ENCODE measurements around the gene PXMP2. TPM values are rescaled to one million over a fixed set of nuclear protein-coding genes. Genes with fewer than 3 reads are reported as not detected.

Gene PXMP2
- total RNA-seq, 1 experiment from 2014 or later, result 160 TPM

- DNase-seq (ENCODE audit: low read depth), result no peak
- in situ Hi-C loops (cut with HindIII; ENCODE audit: low pct_unique_long_range_greater_than_20kb, low sequenced_read_pairs), result no loop called here
Measured at GRCh38 chr12:132658149-132658894, 29.1 kb upstream of the PXMP2 start.

DNA sequence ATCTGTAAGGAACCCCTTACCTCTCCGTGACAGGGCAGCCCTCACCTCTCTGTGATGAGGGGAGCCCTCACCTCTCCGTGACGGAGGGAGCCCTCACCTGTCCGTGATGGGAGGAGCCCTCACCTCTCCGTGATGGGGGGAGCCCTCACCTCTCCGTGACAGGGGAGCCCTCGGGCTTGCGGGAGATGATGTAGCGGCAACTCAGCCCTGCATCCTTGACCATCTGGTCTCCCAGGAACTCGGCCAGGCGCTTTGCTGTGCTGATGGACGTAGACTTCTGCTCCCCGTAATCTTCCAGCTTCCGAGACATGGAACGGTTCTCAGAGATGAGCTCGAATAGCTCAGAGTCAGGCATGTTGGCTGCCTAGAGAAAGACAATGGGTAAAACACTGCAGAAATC is 28.2 kb upstream of the PXMP2 start:
- no peak for DNase-seq (ENCODE audit: low read depth)
- in situ Hi-C loops (cut with HindIII; ENCODE audit: low pct_unique_long_range_greater_than_20kb, low sequenced_read_pairs), result no loop called here

GRCh38 chr12:132660052-132660451 is 27.3 kb upstream of the PXMP2 start:
- no peak for DNase-seq (ENCODE audit: low read depth)
- in situ Hi-C loops (cut with HindIII; ENCODE audit: low pct_unique_long_range_greater_than_20kb, low sequenced_read_pairs), result no loop called here

GRCh38 chr12:132660996-132661395 is 26.4 kb upstream of the PXMP2 start:
- in situ Hi-C loops (cut with HindIII; ENCODE audit: low pct_unique_long_range_greater_than_20kb, low sequenced_read_pairs), result no loop called here
- no peak for DNase-seq (ENCODE audit: low read depth)

GRCh38 chr12:132661972-132662371 is 25.4 kb upstream of the PXMP2 start:
- DNase-seq (ENCODE audit: low read depth), result no peak
- in situ Hi-C loops (cut with HindIII; ENCODE audit: low pct_unique_long_range_greater_than_20kb, low sequenced_read_pairs), result no loop called here

DNA sequence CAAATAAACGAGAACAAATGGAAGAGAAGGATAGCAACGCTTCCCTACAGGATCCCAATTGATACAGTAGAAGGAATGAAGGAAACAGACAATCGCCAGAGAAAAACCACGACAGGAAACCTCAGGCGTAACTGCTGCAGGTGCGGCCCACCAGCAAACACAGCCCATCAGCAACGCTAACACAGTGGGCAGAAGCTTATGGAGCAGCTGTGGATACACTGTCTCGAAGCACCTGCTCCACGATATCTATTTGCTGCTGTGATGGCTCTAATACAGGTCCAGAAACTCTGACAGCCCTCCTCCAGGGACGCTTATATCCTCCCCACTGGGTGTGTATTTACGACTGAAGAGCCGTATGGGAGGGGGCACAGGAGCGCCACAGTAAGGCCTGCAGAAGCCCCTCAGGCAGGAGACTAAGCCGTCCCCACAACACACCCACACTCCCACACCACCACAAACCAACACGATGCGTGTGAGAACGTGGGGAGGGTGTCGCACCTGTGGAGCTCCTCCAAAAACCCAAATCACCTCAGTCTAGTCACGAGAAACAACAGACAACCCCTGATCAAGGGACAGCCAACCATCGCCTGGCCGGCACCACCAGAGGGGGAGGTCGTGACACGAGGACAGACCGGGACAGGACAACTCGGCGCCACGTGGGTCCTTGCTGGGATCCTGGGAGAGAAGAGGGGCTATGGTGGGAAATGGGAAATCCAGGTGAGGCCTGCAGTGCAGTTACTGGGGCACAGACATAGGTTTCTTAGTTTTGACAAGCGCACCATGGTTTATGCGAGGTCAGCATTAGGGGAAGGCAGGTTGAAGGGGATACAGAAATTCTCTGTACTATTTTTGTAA is 24.3 kb upstream of the PXMP2 start:
- in situ Hi-C loops (cut with HindIII; ENCODE audit: low pct_unique_long_range_greater_than_20kb, low sequenced_read_pairs), result no loop called here
- no peak for DNase-seq (ENCODE audit: low read depth)

DNA sequence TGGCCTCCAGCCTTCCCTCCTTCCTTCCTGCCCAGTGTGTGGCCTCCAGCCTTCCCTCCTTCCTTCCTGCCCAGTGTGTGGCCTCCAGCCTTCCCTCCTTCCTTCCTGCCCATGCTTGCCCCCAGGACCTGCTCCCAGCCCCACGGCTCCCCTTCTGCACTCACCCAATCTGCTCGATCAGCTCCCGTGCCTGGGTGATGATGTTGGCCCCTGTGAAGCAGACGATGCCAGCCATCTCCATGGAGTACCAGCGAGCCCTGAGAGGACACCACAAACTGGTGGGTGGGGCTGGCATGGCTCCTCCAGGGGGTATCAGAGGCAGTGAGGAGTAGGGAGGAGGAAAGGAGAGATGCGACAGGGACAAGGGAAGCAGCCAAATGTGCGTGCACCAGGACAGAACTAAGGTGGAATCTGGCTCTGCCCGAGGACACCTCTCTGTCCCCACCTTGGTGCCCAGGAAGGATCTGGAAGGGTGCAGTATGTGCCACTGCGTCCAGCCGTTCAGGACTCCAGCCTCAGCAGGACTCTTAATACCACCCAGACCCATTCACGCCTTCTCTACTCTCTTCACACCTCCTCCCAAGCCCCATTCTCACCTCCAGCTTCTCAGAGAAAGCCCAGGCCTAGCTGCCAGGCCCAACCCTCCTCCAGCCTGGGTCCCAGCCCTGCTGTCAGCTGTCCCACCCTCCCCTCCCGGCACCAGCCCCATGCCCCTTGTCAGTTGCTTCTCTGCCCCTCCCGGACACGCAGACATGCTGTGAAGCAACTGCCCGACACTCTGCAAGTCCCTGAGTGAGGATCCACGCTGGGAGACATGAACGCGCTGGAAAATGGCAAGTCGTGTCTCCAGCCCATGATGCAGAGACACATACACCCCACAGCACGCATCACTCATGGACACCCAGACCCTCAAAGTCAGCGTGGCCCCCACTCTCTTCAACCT is 22.9 kb upstream of the PXMP2 start:
- in situ Hi-C loops (cut with HindIII; ENCODE audit: low pct_unique_long_range_greater_than_20kb, low sequenced_read_pairs), result no loop called here
- no peak for DNase-seq (ENCODE audit: low read depth)

- no peak for DNase-seq (ENCODE audit: low read depth)
- in situ Hi-C loops (cut with HindIII; ENCODE audit: low pct_unique_long_range_greater_than_20kb, low sequenced_read_pairs), result no loop called here
Measured at GRCh38 chr12:132665149-132665491, 22.3 kb upstream of the PXMP2 start.

GRCh38 chr12:132665794-132666193 is 21.6 kb upstream of the PXMP2 start:
- in situ Hi-C loops (cut with HindIII; ENCODE audit: low pct_unique_long_range_greater_than_20kb, low sequenced_read_pairs), result no loop called here
- no peak for DNase-seq (ENCODE audit: low read depth)

- DNase-seq (ENCODE audit: low read depth), result no peak
- in situ Hi-C loops (cut with HindIII; ENCODE audit: low pct_unique_long_range_greater_than_20kb, low sequenced_read_pairs), result no loop called here
Measured at GRCh38 chr12:132668191-132669088, 18.9 kb upstream of the PXMP2 start.

DNA sequence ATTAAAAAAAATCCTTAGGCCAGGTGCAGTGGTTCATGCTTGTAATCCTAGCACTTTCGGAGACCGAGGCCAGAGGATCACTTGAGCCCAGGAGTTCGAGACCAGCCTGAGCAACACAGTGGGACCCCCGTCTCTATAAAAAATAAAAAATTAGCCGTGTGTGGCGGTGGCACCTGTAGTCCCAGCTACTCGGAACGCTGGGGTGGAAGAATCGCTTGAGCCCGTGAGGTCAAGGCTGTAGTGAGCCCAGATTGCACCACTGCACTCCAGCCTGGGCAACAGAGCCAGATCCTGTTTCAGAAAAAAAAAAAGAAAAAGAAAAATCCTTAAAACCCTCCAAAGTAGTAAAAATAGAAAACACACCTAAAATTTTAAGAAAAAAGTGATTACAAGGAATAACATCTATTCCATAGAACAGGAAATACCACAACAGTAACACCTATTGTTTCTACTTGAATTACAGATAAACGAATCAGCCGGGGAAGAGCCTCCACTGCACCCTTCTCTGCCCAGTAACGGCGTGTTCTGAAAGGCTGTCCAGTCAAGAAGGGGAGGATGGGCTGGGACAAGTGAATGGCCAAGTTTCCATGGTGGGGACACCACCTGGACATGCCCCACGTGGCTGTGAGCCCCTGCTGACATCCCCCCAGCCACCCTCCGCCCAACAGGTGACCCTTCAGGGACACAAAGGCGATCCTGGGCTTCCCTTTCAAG is 18.1 kb upstream of the PXMP2 start:
- in situ Hi-C loops (cut with HindIII; ENCODE audit: low pct_unique_long_range_greater_than_20kb, low sequenced_read_pairs), result no loop called here
- no peak for DNase-seq (ENCODE audit: low read depth)

DNA sequence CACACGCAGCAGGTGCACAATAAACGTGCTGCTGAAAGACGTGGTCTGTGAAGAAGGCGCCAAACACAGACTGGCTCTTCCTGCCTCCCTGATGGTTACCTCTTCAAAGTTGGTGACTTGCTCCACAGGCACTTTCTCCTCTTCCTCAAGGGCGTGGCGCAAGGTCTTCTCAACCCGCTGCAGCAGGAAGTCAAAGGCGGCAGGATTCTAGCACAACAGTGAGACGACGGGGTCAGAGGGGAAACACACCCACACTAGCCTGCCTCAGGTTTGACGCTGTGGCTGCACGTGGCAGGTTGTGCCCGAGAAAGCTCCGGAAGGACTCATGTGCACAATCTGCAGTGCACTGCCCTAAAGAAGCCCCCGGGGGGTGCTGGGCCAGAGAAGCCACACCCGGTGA is 15.3 kb upstream of the PXMP2 start:
- no peak for DNase-seq (ENCODE audit: low read depth)
- in situ Hi-C loops (cut with HindIII; ENCODE audit: low pct_unique_long_range_greater_than_20kb, low sequenced_read_pairs), result no loop called here

- DNase-seq (ENCODE audit: low read depth), result no peak
- in situ Hi-C loops (cut with HindIII; ENCODE audit: low pct_unique_long_range_greater_than_20kb, low sequenced_read_pairs), result no loop called here
Measured at GRCh38 chr12:132672678-132673077, 14.7 kb upstream of the PXMP2 start.

GRCh38 chr12:132673288-132674179 is 13.9 kb upstream of the PXMP2 start:
- no peak for DNase-seq (ENCODE audit: low read depth)
- in situ Hi-C loops (cut with HindIII; ENCODE audit: low pct_unique_long_range_greater_than_20kb, low sequenced_read_pairs), result no loop called here

DNA sequence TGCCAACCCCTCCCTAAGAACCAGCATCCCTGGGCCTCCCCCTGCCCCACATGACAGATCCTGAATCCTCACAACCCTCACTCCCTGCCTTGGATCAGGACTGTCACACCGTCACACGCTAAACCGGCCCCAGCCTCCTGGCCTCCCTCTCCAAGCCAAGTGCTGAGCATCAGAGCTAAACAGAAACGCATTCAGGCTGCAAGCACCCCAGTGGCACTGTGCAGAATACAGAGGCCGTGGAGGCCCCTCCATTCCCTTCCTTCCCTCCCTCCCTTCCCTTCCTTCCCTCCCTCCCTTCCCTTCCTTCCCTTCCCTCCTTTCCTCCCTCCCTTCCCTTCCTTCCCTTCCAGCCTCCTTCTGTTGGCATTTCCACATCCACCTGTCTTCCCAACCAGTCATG is 12.8 kb upstream of the PXMP2 start:
- in situ Hi-C loops (cut with HindIII; ENCODE audit: low pct_unique_long_range_greater_than_20kb, low sequenced_read_pairs), result no loop called here
- DNase-seq (ENCODE audit: low read depth), result no peak

- no peak for DNase-seq (ENCODE audit: low read depth)
- in situ Hi-C loops (cut with HindIII; ENCODE audit: low pct_unique_long_range_greater_than_20kb, low sequenced_read_pairs), result no loop called here
Measured at GRCh38 chr12:132675757-132676432, 11.5 kb upstream of the PXMP2 start.

Measured in Caki2 (cell line).